H1 (cell line): Measurements from ENCODE around the gene KIAA0930.

Experiments
- GTF2F1 ChIP-seq: IDR thresholded peaks from 2 replicates; pipeline ENCODE4 v1.6.1; 2012; ENCODE audit warnings: low read depth, low read length, improper control_type of control experiment, borderline replicate concordance
- NANOG ChIP-seq: IDR thresholded peaks from 2 replicates; pipeline ENCODE4 v1.6.1; 2011; ENCODE audit warnings: low read length, low read depth, mild to moderate bottlenecking, inconsistent platforms; ENCODE audit not compliant: insufficient read depth, poor library complexity, severe bottlenecking
- POLR2A ChIP-seq, 2 experiments: IDR thresholded peaks; 1 replicate in 1 of 2; 2 replicates in 1 of 2; pipeline ENCODE4 v1.6.1; 2011; ENCODE audit warnings: low read depth in 2 of 2, low read length in 2 of 2, mild to moderate bottlenecking in 2 of 2; ENCODE audit errors: control extremely low read depth in 1 of 2
- RAD21 ChIP-seq, 2 experiments: IDR thresholded peaks in 1 of 2; conservative IDR thresholded peaks in 1 of 2; 2 replicates each; pipeline ENCODE4 v1.6.1; 2011; ENCODE audit warnings: low read depth in 2 of 2, low read length in 2 of 2, improper control_type of control experiment in 1 of 2, inconsistent platforms in 1 of 2, mild to moderate bottlenecking in 1 of 2, moderate library complexity in 1 of 2
- RBBP5 ChIP-seq: IDR thresholded peaks from 2 replicates; pipeline ENCODE4 v1.7.1; 2012; ENCODE audit warnings: low read depth, mild to moderate bottlenecking, inconsistent platforms, low read length, moderate library complexity, borderline replicate concordance
- SIRT6 ChIP-seq: IDR thresholded peaks from one replicate; pipeline ENCODE4 v1.7.1; 2012; ENCODE audit warnings: low read length, inconsistent platforms
- SIX5 ChIP-seq: IDR thresholded peaks from 2 replicates; pipeline ENCODE4 v1.6.1; 2011; ENCODE audit warnings: mild to moderate bottlenecking, low read depth, low read length
- TF ChIP-seq, protein P1 (sequence below), 3 experiments: IDR thresholded peaks; 1 replicate in 2 of 3; 2 replicates in 1 of 3; pipeline versions ENCODE4 v1.5.1 to v1.6.1; 2011; ENCODE audit warnings: low read length in 3 of 3, mild to moderate bottlenecking in 3 of 3, inconsistent platforms in 2 of 3, low read depth in 1 of 3, moderate library complexity in 1 of 3; ENCODE audit not compliant: insufficient read depth in 1 of 3; ENCODE audit errors: control extremely low read depth in 1 of 3
- TF ChIP-seq, protein P2 (sequence below): IDR thresholded peaks from 2 replicates; pipeline ENCODE4 v1.6.1; 2011; ENCODE audit warnings: low read length, improper control_type of control experiment

DNA sequence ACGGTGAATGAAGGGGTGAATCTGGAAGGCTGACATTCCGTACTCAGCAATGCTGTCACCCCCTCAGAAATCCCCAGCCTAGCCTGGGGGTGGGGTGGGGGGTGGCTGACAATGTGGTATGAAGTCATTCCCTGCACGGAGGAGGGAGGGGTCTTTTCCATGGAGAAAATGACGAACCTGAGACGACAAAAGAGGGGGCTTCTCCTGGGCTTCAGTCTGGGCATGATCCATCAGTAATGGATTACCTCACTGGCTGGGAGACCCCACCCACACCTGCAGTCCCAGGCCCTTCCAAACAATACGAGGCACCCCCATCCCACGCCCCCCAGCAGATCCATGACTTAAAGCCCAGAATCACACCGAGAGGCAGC is 1.0 kb downstream of the KIAA0930 start:
- TF ChIP-seq, protein P1, sequence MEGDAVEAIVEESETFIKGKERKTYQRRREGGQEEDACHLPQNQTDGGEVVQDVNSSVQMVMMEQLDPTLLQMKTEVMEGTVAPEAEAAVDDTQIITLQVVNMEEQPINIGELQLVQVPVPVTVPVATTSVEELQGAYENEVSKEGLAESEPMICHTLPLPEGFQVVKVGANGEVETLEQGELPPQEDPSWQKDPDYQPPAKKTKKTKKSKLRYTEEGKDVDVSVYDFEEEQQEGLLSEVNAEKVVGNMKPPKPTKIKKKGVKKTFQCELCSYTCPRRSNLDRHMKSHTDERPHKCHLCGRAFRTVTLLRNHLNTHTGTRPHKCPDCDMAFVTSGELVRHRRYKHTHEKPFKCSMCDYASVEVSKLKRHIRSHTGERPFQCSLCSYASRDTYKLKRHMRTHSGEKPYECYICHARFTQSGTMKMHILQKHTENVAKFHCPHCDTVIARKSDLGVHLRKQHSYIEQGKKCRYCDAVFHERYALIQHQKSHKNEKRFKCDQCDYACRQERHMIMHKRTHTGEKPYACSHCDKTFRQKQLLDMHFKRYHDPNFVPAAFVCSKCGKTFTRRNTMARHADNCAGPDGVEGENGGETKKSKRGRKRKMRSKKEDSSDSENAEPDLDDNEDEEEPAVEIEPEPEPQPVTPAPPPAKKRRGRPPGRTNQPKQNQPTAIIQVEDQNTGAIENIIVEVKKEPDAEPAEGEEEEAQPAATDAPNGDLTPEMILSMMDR (IDR thresholded peaks at IDR 0.05; ENCODE audit: control extremely low read depth in 1 of 3, insufficient read depth in 1 of 3, low read depth in 1 of 3, low read length in 3 of 3) = no peak
- TF ChIP-seq RBBP5 (no peak), RAD21 (IDR thresholded peaks at IDR 0.05 in 1 of 2, conservative IDR thresholded peaks at IDR 0.05 in 1 of 2; ENCODE audit: low read depth in 2 of 2, low read length in 2 of 2) (no peak), POLR2A (IDR thresholded peaks at IDR 0.05; ENCODE audit: control extremely low read depth in 1 of 2, low read depth in 2 of 2, low read length in 2 of 2) (no peak), SIX5 (no peak), NANOG (no peak), SIRT6 (no peak), GTF2F1 (no peak)
- TF ChIP-seq, protein P2, sequence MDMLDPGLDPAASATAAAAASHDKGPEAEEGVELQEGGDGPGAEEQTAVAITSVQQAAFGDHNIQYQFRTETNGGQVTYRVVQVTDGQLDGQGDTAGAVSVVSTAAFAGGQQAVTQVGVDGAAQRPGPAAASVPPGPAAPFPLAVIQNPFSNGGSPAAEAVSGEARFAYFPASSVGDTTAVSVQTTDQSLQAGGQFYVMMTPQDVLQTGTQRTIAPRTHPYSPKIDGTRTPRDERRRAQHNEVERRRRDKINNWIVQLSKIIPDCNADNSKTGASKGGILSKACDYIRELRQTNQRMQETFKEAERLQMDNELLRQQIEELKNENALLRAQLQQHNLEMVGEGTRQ = no peak
